Tibial artery (tissue), 4 donors: ENCODE results near the gene ZBTB1.

Source experiments
- DNase-seq, 2 donors: peaks; one replicate each; pipeline ENCODE4 v3.0.0-alpha.2; 2019
- H3K27ac ChIP-seq, 2 donors: fragments of 200-600 bp; sonication (generic) in 1 of 2; 1 replicate in 1 of 2; 2 replicates in 1 of 2; pipeline ENCODE4 v1.5.1; 2018 to 2019; ENCODE audit warnings: mild to moderate bottlenecking in 1 of 2
- H3K27me3 ChIP-seq, 2 donors: fragments of 200-600 bp; sonication (generic) in 1 of 2; one replicate each; pipeline versions ENCODE4 v1.5.1 to v1.6.0; 2016 to 2019
- H3K36me3 ChIP-seq, 3 donors: fragments of 200-600 bp; sonication (generic) in 2 of 3; one replicate each; pipeline ENCODE4 v1.5.1; 2016 to 2019; ENCODE audit warnings: mild to moderate bottlenecking in 2 of 3
- H3K4me1 ChIP-seq, 4 donors: fragments of 200-600 bp; sonication (generic) in 2 of 4; 1 replicate in 3 of 4; 2 replicates in 1 of 4; pipeline ENCODE4 v1.5.1; 2016 to 2019
- H3K4me3 ChIP-seq, 2 donors: fragments of 200-600 bp; sonication (generic) in 1 of 2; 1 replicate in 1 of 2; 2 replicates in 1 of 2; pipeline ENCODE4 v1.5.1; 2018 to 2019; ENCODE audit warnings: mild to moderate bottlenecking in 2 of 2
- H3K9me3 ChIP-seq, 3 donors: fragments of 200-600 bp; sonication (generic) in 1 of 3; one replicate each; pipeline ENCODE4 v1.5.1; 2016 to 2019
- intact Hi-C: fragments of 100-400 bp; cut with DNase I; formaldehyde crosslinking; loops from one replicate; pipeline ENCODE4 v1.15.0; 2023; ENCODE audit warnings: low total_unique reads
- TF ChIP-seq, protein P1 (sequence below), 2 experiments: fragments of 200-600 bp in 1 of 2; fragments of 450-650 bp in 1 of 2; IDR thresholded peaks; one replicate each; pipeline ENCODE4 v1.5.1; 2017 to 2019; ENCODE audit warnings: antibody characterized with exemption in 2 of 2, mild to moderate bottlenecking in 1 of 2, moderate library complexity in 1 of 2

ZBTB1 gene

DNA sequence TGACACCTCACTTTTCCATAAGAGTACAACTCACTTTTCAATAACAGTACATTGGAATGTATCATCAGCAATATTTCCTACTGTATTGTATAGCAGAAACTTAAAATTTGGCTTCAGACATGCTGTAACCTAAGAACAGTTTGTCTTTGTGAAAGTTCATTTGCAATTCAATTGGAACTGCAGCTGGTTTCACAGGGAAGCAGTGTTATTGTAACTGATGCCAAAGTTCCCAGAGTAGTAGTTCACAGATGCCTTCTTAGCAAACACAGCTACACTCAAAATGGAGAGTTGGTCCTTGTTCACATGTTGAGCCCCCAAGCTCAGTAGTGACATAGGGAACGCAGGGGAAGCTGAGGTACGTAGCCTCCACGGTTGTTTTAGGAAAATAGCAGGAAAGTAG lies 68.5 kb downstream of the ZBTB1 start:
- DNase-seq, result no peak
- H3K27ac ChIP-seq, result peak overlapping the region; percentile 17 to 41
- intact Hi-C loops, result no loop called here
- TF ChIP-seq, protein P1, sequence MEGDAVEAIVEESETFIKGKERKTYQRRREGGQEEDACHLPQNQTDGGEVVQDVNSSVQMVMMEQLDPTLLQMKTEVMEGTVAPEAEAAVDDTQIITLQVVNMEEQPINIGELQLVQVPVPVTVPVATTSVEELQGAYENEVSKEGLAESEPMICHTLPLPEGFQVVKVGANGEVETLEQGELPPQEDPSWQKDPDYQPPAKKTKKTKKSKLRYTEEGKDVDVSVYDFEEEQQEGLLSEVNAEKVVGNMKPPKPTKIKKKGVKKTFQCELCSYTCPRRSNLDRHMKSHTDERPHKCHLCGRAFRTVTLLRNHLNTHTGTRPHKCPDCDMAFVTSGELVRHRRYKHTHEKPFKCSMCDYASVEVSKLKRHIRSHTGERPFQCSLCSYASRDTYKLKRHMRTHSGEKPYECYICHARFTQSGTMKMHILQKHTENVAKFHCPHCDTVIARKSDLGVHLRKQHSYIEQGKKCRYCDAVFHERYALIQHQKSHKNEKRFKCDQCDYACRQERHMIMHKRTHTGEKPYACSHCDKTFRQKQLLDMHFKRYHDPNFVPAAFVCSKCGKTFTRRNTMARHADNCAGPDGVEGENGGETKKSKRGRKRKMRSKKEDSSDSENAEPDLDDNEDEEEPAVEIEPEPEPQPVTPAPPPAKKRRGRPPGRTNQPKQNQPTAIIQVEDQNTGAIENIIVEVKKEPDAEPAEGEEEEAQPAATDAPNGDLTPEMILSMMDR (IDR thresholded peaks at IDR 0.05), result no peak
- H3K36me3 ChIP-seq, result no peaks in the 10 kb centered on the region
- H3K4me3 ChIP-seq, result no peak overlapping the region
- H3K27me3 ChIP-seq, result no peaks in the 10 kb centered on the region
- H3K9me3 ChIP-seq, result no peaks in the 10 kb centered on the region
- peaks cover 4 to 34% (median 17%) of the 10 kb centered on the region in 4 donors for H3K4me1 ChIP-seq
